GM23338 (cell line): ENCODE results near the gene C1orf115. TPM values are rescaled to one million over a fixed set of nuclear protein-coding genes. Genes with fewer than 3 reads are reported as not detected.

ENCODE experiments used
- ATAC-seq: fragments of 200-7000 bp; cut with Tn5 transposase; 3 replicates; pipeline ENCODE4 v1.9.1; 2020
- DNase-seq: peaks from one replicate; pipeline ENCODE4 v3.0.0-alpha.2; 2015; ENCODE audit warnings: low spot score
- H2AFZ ChIP-seq: fragments of 200-600 bp; sonication (generic); 2 replicates; pipeline ENCODE4 v1.8.0; 2016; ENCODE audit warnings: antibody characterized with exemption, mild to moderate bottlenecking, moderate library complexity
- H3F3A ChIP-seq: fragments of 200-600 bp; sonication (generic); replicated peaks from 2 replicates; pipeline ENCODE4 v1.8.0; 2017; ENCODE audit warnings: antibody characterized with exemption, mixed run types, low read depth
- H3K27ac ChIP-seq: fragments of 200-600 bp; sonication (generic); 2 replicates; pipeline ENCODE4 v1.6.1; 2016; ENCODE audit warnings: low read depth
- H3K27me3 ChIP-seq: fragments of 200-600 bp; sonication (generic); 2 replicates; pipeline ENCODE4 v1.8.0; 2016; ENCODE audit warnings: mild to moderate bottlenecking, mixed run types, moderate library complexity; ENCODE audit not compliant: insufficient read depth
- H3K36me3 ChIP-seq: fragments of 200-600 bp; sonication (generic); 2 replicates; pipeline ENCODE4 v1.8.0; 2016; ENCODE audit warnings: mild to moderate bottlenecking; ENCODE audit not compliant: insufficient read depth
- H3K4me1 ChIP-seq: fragments of 200-600 bp; sonication (generic); 2 replicates; pipeline ENCODE4 v1.8.0; 2016; ENCODE audit warnings: mild to moderate bottlenecking, moderate library complexity; ENCODE audit not compliant: insufficient read depth
- H3K4me2 ChIP-seq: fragments of 200-600 bp; sonication (generic); 2 replicates; pipeline ENCODE4 v1.7.1; 2017; ENCODE audit warnings: mixed run types
- H3K4me3 ChIP-seq: fragments of 200-600 bp; sonication (generic); 2 replicates; pipeline ENCODE4 v1.6.1; 2016; ENCODE audit warnings: mixed run types
- H3K79me2 ChIP-seq: fragments of 200-600 bp; sonication (generic); replicated peaks from 2 replicates; pipeline ENCODE4 v1.8.0; 2017; ENCODE audit warnings: mild to moderate bottlenecking; ENCODE audit not compliant: insufficient read depth
- H3K9me2 ChIP-seq: fragments of 200-600 bp; sonication (generic); 2 replicates; pipeline ENCODE4 v1.8.0; 2017; ENCODE audit not compliant: insufficient read depth
- H4K20me1 ChIP-seq: fragments of 200-600 bp; sonication (generic); replicated peaks from 2 replicates; pipeline ENCODE4 v1.8.0; 2017; ENCODE audit warnings: mild to moderate bottlenecking; ENCODE audit not compliant: insufficient read depth
- H3K27ac Mint-ChIP-seq: 2 replicates; pipeline ENCODE4 v1.8.0; 2020; ENCODE audit warnings: inconsistent platforms, mild to moderate bottlenecking, moderate library complexity, mixed read lengths
- H3K27me3 Mint-ChIP-seq: 3 replicates; pipeline ENCODE4 v1.8.0; 2022; ENCODE audit warnings: low read depth, mild to moderate bottlenecking, moderate library complexity, mixed read lengths, inconsistent platforms; ENCODE audit not compliant: insufficient read depth, poor library complexity
- H3K36me3 Mint-ChIP-seq: 3 replicates; pipeline ENCODE4 v1.8.0; 2021; ENCODE audit warnings: low read depth, mild to moderate bottlenecking, inconsistent platforms, moderate library complexity, mixed read lengths
- H3K4me1 Mint-ChIP-seq: 3 replicates; pipeline ENCODE4 v1.8.0; 2020; ENCODE audit warnings: mild to moderate bottlenecking, inconsistent platforms, mixed read lengths
- H3K4me3 Mint-ChIP-seq: 3 replicates; pipeline ENCODE4 v1.8.0; 2021; ENCODE audit warnings: moderate library complexity, mild to moderate bottlenecking, inconsistent platforms, mixed read lengths
- H3K9me3 Mint-ChIP-seq: 3 replicates; pipeline ENCODE4 v1.8.0; 2020; ENCODE audit warnings: moderate library complexity, mild to moderate bottlenecking, inconsistent platforms, mixed read lengths
- CREB1 ChIP-seq: fragments of 250-450 bp; sonication (Bioruptor Pico); IDR thresholded peaks from 2 replicates; pipeline ENCODE4 v1.5.0; 2020; ENCODE audit warnings: low read depth, mild to moderate bottlenecking, moderate library complexity
- CTCF ChIP-seq, 2 experiments: fragments of 200-600 bp in 1 of 2; sonication (generic) in 1 of 2; conservative IDR thresholded peaks; 2 replicates each; pipeline versions ENCODE4 v1.5.1 to v1.6.1; 2016 to 2017; ENCODE audit warnings: antibody characterized with exemption in 2 of 2, low read depth in 2 of 2, mild to moderate bottlenecking in 2 of 2, moderate library complexity in 1 of 2
- EZH2phosphoT487 ChIP-seq: fragments of 200-600 bp; sonication (generic); IDR thresholded peaks from one replicate; pipeline ENCODE4 v1.8.1; 2018; ENCODE audit warnings: antibody characterized with exemption; ENCODE audit not compliant: unreplicated experiment
- JUNB ChIP-seq: IDR thresholded peaks from one replicate; pipeline ENCODE4 v1.6.1; 2016; ENCODE audit warnings: antibody characterized with exemption; ENCODE audit not compliant: unreplicated experiment
- NANOG ChIP-seq: IDR thresholded peaks from 2 replicates; pipeline ENCODE4 v1.6.1; 2016; ENCODE audit warnings: antibody characterized with exemption, borderline replicate concordance
- POLR2AphosphoS5 ChIP-seq: IDR thresholded peaks from 2 replicates; pipeline ENCODE4 v1.6.1; 2016; ENCODE audit warnings: antibody characterized with exemption, low read depth
- REST ChIP-seq: IDR thresholded peaks from one replicate; pipeline ENCODE4 v1.6.1; 2018; ENCODE audit warnings: antibody characterized with exemption; ENCODE audit not compliant: unreplicated experiment
- STAT1 ChIP-seq: IDR thresholded peaks from one replicate; pipeline ENCODE4 v1.6.1; 2016; ENCODE audit warnings: antibody characterized with exemption; ENCODE audit not compliant: unreplicated experiment
- ZNF114 ChIP-seq: fragments of 250-450 bp; sonication (Bioruptor Pico); IDR thresholded peaks from 2 replicates; pipeline ENCODE4 v1.5.0; 2020; ENCODE audit warnings: mild to moderate bottlenecking, moderate library complexity
- ZNF331 ChIP-seq: fragments of 250-450 bp; sonication (Bioruptor Pico); IDR thresholded peaks from 2 replicates; pipeline ENCODE4 v1.5.0; 2020; ENCODE audit warnings: low read depth, mild to moderate bottlenecking, moderate library complexity
- ZNF462 ChIP-seq: fragments of 250-450 bp; sonication (Bioruptor Pico); IDR thresholded peaks from 2 replicates; pipeline ENCODE4 v1.5.0; 2020; ENCODE audit warnings: mild to moderate bottlenecking, moderate library complexity
- polyA plus RNA-seq: library from polyadenylated mRNA; unstranded; fragments of >200 nt; fragmentation: Nextera tagmentation; extraction: Ambion mirVana; gene quantifications from 2 replicates; pipeline ENCODE4 v1.2.1, GENCODE V29; 2016
- total RNA-seq: library from RNA; depleted of rRNA; stranded (reverse); fragments of >200 nt; shearing (Covaris generic); gene quantifications from 2 replicates; pipeline ENCODE4 v1.2.3, GENCODE V29; 2014

C1orf115 gene
- total and polyA plus RNA-seq, 2 experiments from 2014 or later = 2.5 to 6.0 TPM

DNA sequence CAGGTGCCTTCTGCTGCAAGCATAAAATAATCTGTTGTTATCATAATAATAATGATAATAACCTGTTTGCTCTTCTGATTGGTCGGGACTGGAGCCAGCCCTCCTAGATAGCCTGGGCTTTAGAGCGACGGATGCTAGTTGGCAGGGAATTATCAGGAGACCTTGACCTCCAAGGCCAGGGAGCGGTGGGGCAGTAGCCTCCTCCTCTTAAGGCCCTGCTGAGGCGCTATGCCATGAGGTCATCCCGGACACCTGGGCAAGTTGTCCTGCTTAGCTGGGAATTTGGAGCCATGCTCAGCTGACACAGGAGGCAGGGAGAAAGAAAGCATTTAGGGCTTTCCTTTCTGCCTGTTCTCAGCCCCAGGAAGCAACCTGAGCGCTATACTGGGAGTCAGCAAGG is 15.6 kb downstream of the C1orf115 start:
- H3K27ac ChIP-seq = no peak overlapping the region
- 0 out of 2 replicates have a peak, but pooled peaks cover 3% of the 10 kb centered on the region for H3K9me2 ChIP-seq
- H3K27ac Mint-ChIP-seq = no peak overlapping the region
- H3K4me1 ChIP-seq = 0 out of 2 replicates have a peak, but pooled peaks cover 10% of the 10 kb centered on the region
- no peak overlapping the region for H3K4me3 Mint-ChIP-seq
- no peaks in the 10 kb centered on the region for H3K9me3 Mint-ChIP-seq
- TF ChIP-seq ZNF462 (CRISPR knock-in tag) (no peak), ZNF331 (CRISPR knock-in tag) (no peak), ZNF114 (CRISPR knock-in tag) (no peak)
- peaks cover 4% of the 10 kb centered on the region for H3K27me3 Mint-ChIP-seq
- no peaks in the 10 kb centered on the region for H3K36me3 ChIP-seq
- H3K27me3 ChIP-seq = no peaks in the 10 kb centered on the region
- no peak overlapping the region for H3K4me2 ChIP-seq
- DNase-seq (no peak), ATAC-seq (no peak)
- no peaks in the 10 kb centered on the region for H3K79me2 ChIP-seq
- H3F3A ChIP-seq = no peaks in the 10 kb centered on the region
- no peaks in the 10 kb centered on the region for H4K20me1 ChIP-seq
- peaks cover 32% of the 10 kb centered on the region for H3K4me1 Mint-ChIP-seq
- H3K36me3 Mint-ChIP-seq = no peaks in the 10 kb centered on the region
- no peak overlapping the region for H3K4me3 ChIP-seq
- peak overlapping the region; percentile 81; the same call in 1 of the 2 replicates for H2AFZ ChIP-seq

GRCh38 chr1:220706480-220706879 is 16.3 kb downstream of the C1orf115 start:
- H3K27ac Mint-ChIP-seq = no peak overlapping the region
- no peaks in the 10 kb centered on the region for H3K79me2 ChIP-seq
- H3K4me3 ChIP-seq = no peak overlapping the region
- no peaks in the 10 kb centered on the region for H3K27me3 ChIP-seq
- H3K9me3 Mint-ChIP-seq = no peaks in the 10 kb centered on the region
- H3F3A ChIP-seq = no peaks in the 10 kb centered on the region
- peak overlapping the region; percentile 81; the same call in 1 of the 2 replicates for H2AFZ ChIP-seq
- H3K27ac ChIP-seq = no peak overlapping the region
- H3K4me2 ChIP-seq = no peak overlapping the region
- H3K36me3 ChIP-seq = no peaks in the 10 kb centered on the region
- H3K36me3 Mint-ChIP-seq = no peaks in the 10 kb centered on the region
- 0 out of 2 replicates have a peak, but pooled peaks cover 3% of the 10 kb centered on the region for H3K9me2 ChIP-seq
- H3K27me3 Mint-ChIP-seq = peaks cover 4% of the 10 kb centered on the region
- no peaks in the 10 kb centered on the region for H4K20me1 ChIP-seq
- ATAC-seq (no peak; the same call in 2 of the 3 replicates), DNase-seq (no peak)
- H3K4me1 Mint-ChIP-seq = peaks cover 28% of the 10 kb centered on the region
- H3K4me3 Mint-ChIP-seq = no peak overlapping the region
- 0 out of 2 replicates have a peak, but pooled peaks cover 10% of the 10 kb centered on the region for H3K4me1 ChIP-seq
- TF ChIP-seq REST (no peak), CTCF (conservative IDR thresholded peaks at IDR 0.05; ENCODE audit: low read depth in 2 of 2) (no peak), NANOG (no peak), EZH2phosphoT487 (no peak), JUNB (no peak), ZNF114 (CRISPR knock-in tag) (no peak), ZNF331 (CRISPR knock-in tag) (no peak), CREB1 (no peak), STAT1 (no peak), POLR2AphosphoS5 (no peak)
